ACC112 (cell line): ENCODE measurements around the gene CRISPLD2.

Experiments used
- H2AFZ ChIP-seq: fragments of 200-600 bp; sonication (generic); one replicate; pipeline ENCODE4 v1.6.0; 2017; ENCODE audit warnings: antibody characterized with exemption, low read length; ENCODE audit not compliant: unreplicated experiment
- H3K27ac ChIP-seq: fragments of 200-600 bp; sonication (generic); 2 replicates; pipeline ENCODE4 v1.5.1; 2014; ENCODE audit warnings: low read depth, mild to moderate bottlenecking, antibody characterized with exemption, low read length, moderate library complexity
- H3K27me3 ChIP-seq: fragments of 200-600 bp; sonication (generic); 2 replicates; pipeline ENCODE4 v1.6.1; 2014; ENCODE audit warnings: mild to moderate bottlenecking, antibody characterized with exemption, low read length, moderate library complexity, mixed read lengths; ENCODE audit not compliant: insufficient read depth
- H3K36me3 ChIP-seq: fragments of 200-600 bp; sonication (generic); 2 replicates; pipeline ENCODE4 v1.6.1; 2016; ENCODE audit warnings: mild to moderate bottlenecking, antibody characterized with exemption, low read length, moderate library complexity, mixed read lengths; ENCODE audit not compliant: insufficient read depth
- H3K4me1 ChIP-seq: fragments of 200-600 bp; sonication (generic); one replicate; pipeline ENCODE4 v1.6.1; 2016; ENCODE audit warnings: low read length, mixed read lengths; ENCODE audit not compliant: insufficient read depth, unreplicated experiment, control insufficient read depth
- H3K4me3 ChIP-seq: fragments of 200-600 bp; sonication (generic); 2 replicates; pipeline ENCODE4 v1.5.1; 2014; ENCODE audit warnings: mild to moderate bottlenecking, low read depth, low read length
- H3K79me2 ChIP-seq: fragments of 200-600 bp; sonication (generic); one replicate; pipeline ENCODE4 v1.6.0; 2016; ENCODE audit warnings: low read length; ENCODE audit not compliant: control insufficient read depth, unreplicated experiment, insufficient read depth

Gene CRISPLD2

DNA sequence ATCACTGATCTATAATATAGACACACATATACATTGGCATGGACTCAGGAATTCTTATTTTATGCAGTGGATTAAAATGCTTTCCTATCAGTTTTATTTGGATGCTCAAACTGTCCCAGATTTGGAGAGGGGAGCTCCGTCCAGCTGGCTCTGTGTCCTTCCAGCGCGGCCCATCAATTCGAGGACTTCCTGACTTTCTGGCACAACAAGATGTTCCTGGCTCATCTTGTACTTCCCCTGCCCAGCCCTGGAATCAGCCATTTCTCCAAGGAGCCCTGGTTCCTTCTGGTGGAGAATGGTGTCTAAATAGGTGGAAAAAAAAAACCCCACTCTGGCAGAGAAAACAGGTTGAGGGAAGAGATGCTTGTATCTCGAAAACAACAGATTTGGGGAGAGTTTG lies 94.5 kb downstream of the CRISPLD2 start:
- H3K4me3 ChIP-seq: no peak overlapping the region
- H3K27me3 ChIP-seq: peaks cover 29% of the 10 kb centered on the region
- no peaks in the 10 kb centered on the region for H3K4me1 ChIP-seq
- no peak overlapping the region for H2AFZ ChIP-seq
- H3K36me3 ChIP-seq: no peaks in the 10 kb centered on the region
- no peaks in the 10 kb centered on the region for H3K79me2 ChIP-seq
- H3K27ac ChIP-seq: no peak overlapping the region

DNA sequence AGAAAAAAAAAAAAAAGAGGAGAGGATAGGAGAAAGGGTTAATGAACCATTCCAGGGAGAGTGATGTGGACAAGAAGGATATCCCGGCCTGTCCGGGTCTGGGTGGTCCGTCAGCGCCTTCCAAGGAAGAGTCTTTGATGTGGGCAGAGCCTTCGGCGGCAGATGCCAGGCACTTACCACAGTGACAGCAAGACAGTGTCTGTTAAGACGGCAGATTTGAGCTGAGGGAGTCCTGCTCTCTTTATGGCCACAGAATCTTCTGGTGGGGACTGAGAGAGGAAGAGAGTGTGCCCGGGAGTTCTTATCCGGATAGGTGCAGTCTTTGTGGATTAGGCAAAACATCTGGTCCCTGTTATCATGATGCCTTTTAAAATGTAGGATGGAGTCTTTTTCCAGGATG lies 96.4 kb downstream of the CRISPLD2 start:
- Histone ChIP-seq H3K4me3 (no peak overlapping the region), H3K36me3 (no peaks in the 10 kb centered on the region), H3K79me2 (no peaks in the 10 kb centered on the region), H2AFZ (no peak overlapping the region), H3K4me1 (no peaks in the 10 kb centered on the region), H3K27ac (no peak overlapping the region), H3K27me3 (peaks cover 29% of the 10 kb centered on the region)

DNA sequence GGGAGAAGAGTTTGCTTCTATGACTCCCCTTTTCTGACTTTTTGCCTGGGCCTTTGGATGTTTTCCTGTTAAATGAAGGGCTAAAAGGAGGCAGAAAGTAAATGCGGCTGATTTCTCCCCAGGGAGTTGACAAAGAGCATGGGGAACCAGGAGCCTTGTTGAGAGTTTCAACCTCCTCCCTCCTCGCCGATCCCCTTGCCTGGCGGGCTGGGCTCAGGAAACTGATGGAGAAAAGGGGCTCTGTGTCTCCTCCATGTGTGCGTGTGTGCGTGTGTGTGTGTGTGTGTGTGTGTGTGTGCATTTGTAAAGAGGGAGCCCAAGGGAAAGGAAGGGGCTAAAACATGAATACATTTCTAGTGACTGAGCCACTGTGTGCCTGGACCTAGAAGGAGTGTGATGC lies 97.1 kb downstream of the CRISPLD2 start:
- no peaks in the 10 kb centered on the region for H3K36me3 ChIP-seq
- no peaks in the 10 kb centered on the region for H3K79me2 ChIP-seq
- no peak overlapping the region for H3K4me3 ChIP-seq
- H3K27ac ChIP-seq: no peak overlapping the region
- no peaks in the 10 kb centered on the region for H3K4me1 ChIP-seq
- H3K27me3 ChIP-seq: peaks cover 29% of the 10 kb centered on the region
- no peak overlapping the region for H2AFZ ChIP-seq

DNA sequence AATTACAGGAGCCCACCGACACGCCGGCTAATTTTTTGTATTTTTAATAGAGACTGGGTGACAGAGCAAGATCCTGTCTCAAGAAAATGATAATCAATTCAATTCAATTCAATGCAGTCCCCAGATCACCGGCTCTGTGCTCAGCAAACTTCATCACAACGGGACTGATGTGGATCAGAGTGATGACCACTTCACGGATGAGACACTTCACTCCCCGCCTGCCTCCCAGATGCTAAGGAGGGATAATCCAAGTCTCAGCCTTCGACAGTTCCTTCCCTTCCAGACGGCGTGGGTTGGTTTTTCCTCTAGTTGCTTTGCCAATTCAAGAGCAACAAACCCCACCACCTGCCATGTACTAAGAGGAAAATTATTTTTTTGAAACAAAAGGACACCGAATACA lies 97.7 kb downstream of the CRISPLD2 start:
- Histone ChIP-seq H3K27ac (no peak overlapping the region), H3K4me1 (no peaks in the 10 kb centered on the region), H3K79me2 (no peaks in the 10 kb centered on the region), H3K36me3 (no peaks in the 10 kb centered on the region), H3K4me3 (no peak overlapping the region), H3K27me3 (peaks cover 29% of the 10 kb centered on the region), H2AFZ (no peak overlapping the region)

DNA sequence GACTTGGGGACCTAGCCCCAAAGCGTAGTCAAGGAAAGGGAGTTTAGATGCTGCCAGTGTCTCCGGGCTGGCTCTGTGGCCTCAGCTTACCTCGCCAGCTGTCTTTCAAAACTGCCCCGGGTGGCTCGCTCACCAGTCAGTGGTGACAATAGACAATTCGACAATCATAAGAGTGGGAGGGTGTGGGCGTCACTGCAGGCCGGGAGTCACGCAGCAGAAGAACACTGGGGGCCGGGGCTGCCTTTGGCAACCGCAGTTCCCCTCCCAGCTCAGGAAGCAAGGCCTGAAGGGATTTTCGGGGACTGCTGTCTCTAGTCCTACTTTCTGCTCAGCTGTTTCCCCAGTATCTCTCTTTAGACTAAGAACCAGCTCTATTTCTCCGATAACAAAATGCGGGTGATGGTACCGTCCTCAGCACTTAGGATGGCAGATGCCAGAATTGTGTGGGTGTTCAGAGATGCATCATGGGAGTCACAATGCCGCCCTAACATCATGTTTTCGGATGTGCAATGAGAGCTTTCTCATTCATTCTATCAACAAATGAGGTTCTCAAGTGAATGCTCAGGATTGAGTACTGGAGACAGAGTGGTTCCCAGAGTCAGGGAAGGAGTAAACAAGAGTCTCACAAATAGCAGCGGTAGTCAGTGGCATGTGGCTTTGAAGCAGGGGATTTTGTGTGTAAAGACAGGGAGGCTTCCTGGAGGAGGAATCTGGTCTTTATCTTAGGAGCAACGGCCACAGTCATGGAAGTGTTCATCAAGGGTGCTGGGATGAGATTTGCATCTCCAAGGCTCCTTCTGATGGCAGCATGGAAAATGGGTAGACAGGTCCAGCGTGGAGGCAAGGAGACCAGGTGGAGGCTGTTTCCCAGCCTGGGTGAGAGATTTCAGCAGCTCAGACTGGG lies 98.5 kb downstream of the CRISPLD2 start:
- Histone ChIP-seq H3K4me3 (no peak overlapping the region), H2AFZ (no peak overlapping the region), H3K36me3 (no peaks in the 10 kb centered on the region), H3K27ac (no peak overlapping the region), H3K4me1 (no peaks in the 10 kb centered on the region), H3K79me2 (no peaks in the 10 kb centered on the region), H3K27me3 (peaks cover 29% of the 10 kb centered on the region)

DNA sequence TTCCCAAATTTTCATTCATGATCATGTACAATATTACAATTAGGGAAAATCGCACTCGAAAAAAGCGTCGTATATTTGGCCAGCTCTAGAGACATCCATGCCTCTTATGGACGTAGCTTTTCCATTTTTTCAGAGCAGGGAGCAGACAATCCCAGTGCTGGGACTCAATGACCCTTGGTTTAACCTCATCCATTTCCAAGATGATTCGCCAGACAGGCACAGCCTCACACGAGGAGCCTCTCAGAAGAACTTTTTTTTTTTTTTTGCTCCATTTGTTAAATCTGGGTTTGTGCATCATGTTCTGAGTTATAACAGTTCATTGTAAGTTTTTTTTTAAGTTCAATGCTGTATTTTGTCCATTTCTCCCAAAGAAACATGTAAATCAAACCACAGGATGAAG lies 99.5 kb downstream of the CRISPLD2 start:
- Histone ChIP-seq H3K27me3 (peaks cover 20% of the 10 kb centered on the region), H3K27ac (no peak overlapping the region), H3K4me3 (no peak overlapping the region), H3K36me3 (no peaks in the 10 kb centered on the region), H2AFZ (no peak overlapping the region), H3K79me2 (no peaks in the 10 kb centered on the region), H3K4me1 (no peaks in the 10 kb centered on the region)

DNA sequence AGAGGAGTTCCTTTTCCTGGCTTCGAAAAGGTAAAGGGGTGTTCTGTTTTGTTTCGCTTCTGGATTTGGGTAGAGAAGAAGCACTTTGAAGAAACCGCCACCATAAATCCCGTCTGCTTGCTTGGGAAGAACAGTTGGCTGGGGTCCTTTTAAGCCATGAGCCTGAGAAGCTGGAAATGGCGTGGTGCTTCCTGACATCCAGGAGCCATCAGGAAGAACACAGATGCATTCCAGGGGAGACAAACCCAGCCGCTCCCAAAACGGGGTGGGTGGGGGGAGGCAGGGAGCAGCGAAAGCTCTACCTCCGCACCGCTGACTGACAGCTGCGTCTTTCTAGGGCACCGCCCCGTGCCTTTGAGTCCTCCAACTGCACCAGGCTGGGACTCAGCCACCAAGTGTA lies 99.9 kb downstream of the CRISPLD2 start:
- Histone ChIP-seq H3K4me1 (no peaks in the 10 kb centered on the region), H3K36me3 (no peaks in the 10 kb centered on the region), H3K27me3 (peaks cover 17% of the 10 kb centered on the region), H3K27ac (no peak overlapping the region), H3K79me2 (no peaks in the 10 kb centered on the region), H3K4me3 (no peak overlapping the region), H2AFZ (no peak overlapping the region)

DNA sequence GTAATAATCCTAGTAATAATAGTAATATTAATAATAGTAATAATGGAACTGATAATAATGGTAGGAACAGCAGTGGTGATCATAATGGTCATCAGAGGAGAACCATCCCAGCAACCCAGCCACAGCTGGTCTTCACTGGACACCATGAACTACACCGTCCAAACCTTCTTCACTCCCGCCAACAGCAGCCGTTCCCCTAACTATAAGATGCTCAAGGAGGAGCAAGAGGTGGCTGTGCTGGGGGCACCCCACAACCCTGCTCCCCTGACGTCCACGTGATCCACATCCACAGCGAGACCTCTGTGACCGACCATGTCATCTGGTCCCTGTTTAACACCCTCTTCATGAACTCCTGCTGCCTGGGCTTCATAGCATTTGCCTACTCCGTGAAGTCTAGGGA lies 100.5 kb downstream of the CRISPLD2 start:
- Histone ChIP-seq H3K36me3 (no peaks in the 10 kb centered on the region), H3K27me3 (peaks cover 15% of the 10 kb centered on the region), H3K4me1 (no peaks in the 10 kb centered on the region), H3K79me2 (no peaks in the 10 kb centered on the region), H2AFZ (no peak overlapping the region), H3K4me3 (no peak overlapping the region), H3K27ac (no peak overlapping the region)

DNA sequence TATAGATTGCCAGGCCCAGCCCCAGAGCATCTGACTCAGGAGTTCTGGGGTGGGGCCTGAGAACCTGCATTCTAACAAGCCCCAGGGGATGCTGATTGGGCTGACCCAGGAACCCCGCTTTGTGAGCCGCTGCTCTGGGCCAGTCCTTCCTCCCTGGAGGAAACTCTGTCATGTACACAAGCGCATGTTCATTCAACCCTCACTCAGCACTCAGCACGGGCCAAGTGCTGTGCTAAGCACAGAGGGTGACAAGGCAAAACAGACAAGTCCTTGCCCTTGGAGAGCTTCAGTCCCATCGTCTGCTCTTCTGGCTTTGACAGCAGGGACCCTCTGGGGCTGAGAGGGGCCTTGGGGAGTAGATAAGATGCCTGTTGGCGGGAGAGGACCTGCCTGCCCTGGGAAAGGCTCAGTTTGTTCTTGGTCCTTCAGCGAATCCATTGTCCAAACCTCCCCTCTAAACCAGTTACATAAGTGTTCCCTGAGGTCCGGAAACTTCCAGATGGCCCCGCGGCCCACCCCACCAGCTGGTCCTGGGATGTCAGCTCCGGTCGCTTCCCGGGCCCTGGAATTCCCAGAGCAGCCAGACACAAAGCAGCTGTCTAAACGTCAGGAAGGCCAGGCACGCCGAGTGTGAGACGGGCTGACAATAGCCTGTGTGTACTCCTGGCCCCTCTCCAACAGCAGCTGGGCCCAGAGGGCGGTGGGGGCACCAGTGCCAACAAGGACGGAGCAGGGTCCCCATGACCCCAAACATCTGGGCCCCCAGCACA lies 102.8 kb downstream of the CRISPLD2 start:
- Histone ChIP-seq H3K27me3 (peaks cover 6% of the 10 kb centered on the region; the same call in 1 of the 2 replicates), H3K27ac (no peak overlapping the region), H2AFZ (no peak overlapping the region), H3K4me3 (no peak overlapping the region), H3K36me3 (no peaks in the 10 kb centered on the region), H3K4me1 (no peaks in the 10 kb centered on the region), H3K79me2 (no peaks in the 10 kb centered on the region)

DNA sequence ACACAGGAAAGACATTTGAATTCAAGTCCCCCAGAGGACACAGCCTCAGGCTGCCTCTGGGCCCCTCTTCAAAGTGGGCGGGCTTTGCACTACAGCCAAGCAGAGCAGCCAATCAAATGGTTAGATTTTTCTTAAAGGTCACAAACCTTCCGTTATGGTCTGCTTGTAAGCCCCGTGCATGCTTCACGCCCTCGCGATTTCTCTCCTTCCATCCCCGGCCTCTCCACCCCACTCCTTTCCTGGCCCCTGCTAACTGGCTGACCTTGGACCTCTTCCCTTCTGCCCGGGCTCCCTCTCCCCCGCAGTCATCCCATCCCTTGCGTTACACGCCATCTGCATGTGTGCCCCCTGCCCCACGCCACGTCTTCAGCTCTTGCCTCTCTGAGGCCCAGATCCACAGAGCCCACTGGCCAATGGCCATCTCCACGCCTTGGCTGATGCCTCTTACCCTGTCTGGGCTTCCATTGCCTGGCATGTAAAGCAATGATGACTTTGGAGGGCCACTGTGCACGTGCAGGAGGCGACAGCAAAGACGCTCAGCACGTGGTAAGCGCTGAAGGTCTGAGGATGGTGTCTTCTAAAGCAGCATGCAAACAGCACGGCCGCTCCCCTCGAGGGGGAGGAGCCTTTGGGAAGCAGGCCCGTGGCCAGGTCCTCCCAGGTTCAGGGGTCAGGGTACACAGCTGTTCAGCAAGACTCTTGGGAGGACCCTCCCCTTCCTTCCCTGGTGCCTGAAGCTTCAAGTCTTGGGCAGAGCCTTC lies 104.7 kb downstream of the CRISPLD2 start:
- no peak overlapping the region for H3K4me3 ChIP-seq
- H3K79me2 ChIP-seq: no peaks in the 10 kb centered on the region
- H3K27me3 ChIP-seq: no peaks in the 10 kb centered on the region
- H3K36me3 ChIP-seq: no peaks in the 10 kb centered on the region
- peaks cover 13% of the 10 kb centered on the region for H3K4me1 ChIP-seq
- H2AFZ ChIP-seq: no peak overlapping the region
- H3K27ac ChIP-seq: no peak overlapping the region
